ENCODE data around the gene FOXS1.

The FOXS1 gene

GRCh38 chr20:31820228-31820627, 25.2 kb downstream of the FOXS1 start:
- peaks cover 17% of the 10 kb centered on the region for H3K4me1 ChIP-seq (ENCODE audit: low read length)
- no peaks in the 10 kb centered on the region for H3K9me2 ChIP-seq (replicated peaks; ENCODE audit: insufficient read depth, low read length)
- no peaks in the 10 kb centered on the region for H3K36me3 ChIP-seq (replicated peaks; ENCODE audit: insufficient read depth, low read length)
- H3K27me3 ChIP-seq (replicated peaks; ENCODE audit: insufficient read depth, low read length) = no peaks in the 10 kb centered on the region; the same call in 1 of the 2 replicates
- no peak overlapping the region for H3K27ac ChIP-seq (ENCODE audit: low read length)
- no peaks in the 10 kb centered on the region for H3F3A ChIP-seq (ENCODE audit: insufficient read depth, low read length)
- TF ChIP-seq CTCF (IDR thresholded peaks at IDR 0.05; ENCODE audit: low read length) = no peak
- no peak for TF ChIP-seq EZH2 (optimal IDR thresholded peaks at IDR 0.05; ENCODE audit: low read depth, low read length)
- no peak for TF ChIP-seq EZH2phosphoT487 (IDR thresholded peaks at IDR 0.05; ENCODE audit: low read length)
- no peak for DNase-seq
- no peak overlapping the region for H3K4me2 ChIP-seq (ENCODE audit: low read depth, low read length)
- H2AFZ ChIP-seq (ENCODE audit: low read length) = no peak overlapping the region
- no peaks in the 10 kb centered on the region for H4K20me1 ChIP-seq (ENCODE audit: insufficient read depth, low read length)
- H3K9ac ChIP-seq (ENCODE audit: low read length) = no peak overlapping the region
- H3K4me3 ChIP-seq (ENCODE audit: low read length) = no peak overlapping the region
- no peaks in the 10 kb centered on the region for H3K79me2 ChIP-seq (ENCODE audit: low read length)
- H3K9me3 ChIP-seq (replicated peaks; ENCODE audit: insufficient read depth, low read length) = no peaks in the 10 kb centered on the region

GRCh38 chr20:31819083-31819784, 26.2 kb downstream of the FOXS1 start, which contains the start of gene MYLK2:
Gene MYLK2 (plus strand): TSS chr20:31819356. CDS start chr20:31819581, 225 bp downstream.
- Histone ChIP-seq H2AFZ (ENCODE audit: low read length) (no peak within 1 kb of the TSS), H3K27ac (ENCODE audit: low read length) (no peak within 1 kb of the TSS), H3K4me1 (ENCODE audit: low read length) (peaks cover 14% of the 10 kb centered on the region), H3K9me3 (replicated peaks; ENCODE audit: insufficient read depth, low read length) (no peaks in the 10 kb centered on the region), H3K27me3 (replicated peaks; ENCODE audit: insufficient read depth, low read length) (no peaks in the 10 kb centered on the region; the same call in 1 of the 2 replicates), H4K20me1 (ENCODE audit: insufficient read depth, low read length) (no peaks in the 10 kb centered on the region), H3K4me3 (ENCODE audit: low read length) (no peak within 1 kb of the TSS), H3K4me2 (ENCODE audit: low read depth, low read length) (no peak within 1 kb of the TSS), H3K36me3 (replicated peaks; ENCODE audit: insufficient read depth, low read length) (no peaks in the 10 kb centered on the region), H3K9me2 (replicated peaks; ENCODE audit: insufficient read depth, low read length) (no peaks in the 10 kb centered on the region), H3F3A (ENCODE audit: insufficient read depth, low read length) (no peaks in the 10 kb centered on the region), H3K79me2 (ENCODE audit: low read length) (no peaks in the 10 kb centered on the region), H3K9ac (ENCODE audit: low read length) (no peak within 1 kb of the TSS)
- no peak for DNase-seq
- no peak for TF ChIP-seq CTCF (IDR thresholded peaks at IDR 0.05; ENCODE audit: low read length)
- TF ChIP-seq EZH2 (optimal IDR thresholded peaks at IDR 0.05; ENCODE audit: low read depth, low read length) = no peak
- TF ChIP-seq EZH2phosphoT487 (IDR thresholded peaks at IDR 0.05; ENCODE audit: low read length) = no peak

DNA sequence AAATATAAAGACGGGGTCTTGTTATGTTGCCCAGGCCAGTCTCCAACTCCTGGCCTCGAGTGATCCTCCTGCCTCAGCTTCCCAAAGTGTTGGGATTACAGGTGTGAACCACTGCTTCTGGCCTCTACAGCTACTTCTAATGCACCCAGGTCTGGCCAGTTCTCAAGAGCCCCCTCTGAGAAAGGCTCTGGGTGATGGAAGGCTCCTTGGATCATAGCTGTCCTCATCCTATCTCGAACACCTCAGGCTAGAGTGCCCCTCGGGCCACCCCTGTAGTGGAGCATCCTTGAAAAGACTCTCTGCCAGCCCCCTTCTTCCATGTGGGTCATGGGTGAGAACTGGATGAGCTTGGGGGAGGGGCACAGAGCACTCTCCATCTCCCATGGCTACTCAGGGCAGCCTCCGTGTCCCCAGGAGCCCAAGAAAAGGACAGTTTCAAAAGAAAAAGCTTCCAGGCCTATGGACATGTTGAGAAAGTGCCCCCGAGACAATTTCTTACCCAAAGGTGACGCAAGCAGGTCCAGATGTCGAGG, 27.0 kb downstream of the FOXS1 start:
- Histone ChIP-seq H4K20me1 (ENCODE audit: insufficient read depth, low read length) (no peaks in the 10 kb centered on the region), H3K4me2 (ENCODE audit: low read depth, low read length) (no peak overlapping the region), H3K4me3 (ENCODE audit: low read length) (no peak overlapping the region), H3K27ac (ENCODE audit: low read length) (no peak overlapping the region), H3K79me2 (ENCODE audit: low read length) (no peaks in the 10 kb centered on the region), H3K36me3 (replicated peaks; ENCODE audit: insufficient read depth, low read length) (no peaks in the 10 kb centered on the region), H3K9me3 (replicated peaks; ENCODE audit: insufficient read depth, low read length) (no peaks in the 10 kb centered on the region), H3K9ac (ENCODE audit: low read length) (no peak overlapping the region), H3F3A (ENCODE audit: insufficient read depth, low read length) (no peaks in the 10 kb centered on the region), H3K4me1 (ENCODE audit: low read length) (peaks cover 6% of the 10 kb centered on the region), H2AFZ (ENCODE audit: low read length) (no peak overlapping the region), H3K27me3 (replicated peaks; ENCODE audit: insufficient read depth, low read length) (no peaks in the 10 kb centered on the region; the same call in 1 of the 2 replicates), H3K9me2 (replicated peaks; ENCODE audit: insufficient read depth, low read length) (no peaks in the 10 kb centered on the region)
- DNase-seq = no peak
- TF ChIP-seq CTCF (IDR thresholded peaks at IDR 0.05; ENCODE audit: low read length) (no peak), EZH2 (optimal IDR thresholded peaks at IDR 0.05; ENCODE audit: low read depth, low read length) (no peak), EZH2phosphoT487 (IDR thresholded peaks at IDR 0.05; ENCODE audit: low read length) (no peak)

Data from MM.1S (cell line).